Hindlimb muscle (tissue), 1 donor: ENCODE data around the gene CHMP1B. TPM values are rescaled to one million over a fixed set of nuclear protein-coding genes. Genes with fewer than 3 reads are reported as not detected.

ENCODE experiments used
- polyA plus RNA-seq: library from polyadenylated mRNA; unstranded; fragments of 120-200 nt; gene quantifications from one replicate; pipeline ENCODE4 v1.2.1, GENCODE V29; 2013; ENCODE audit not compliant: insufficient read length

CHMP1B gene
- polyA plus RNA-seq, 1 donor = 22.3 TPM

Other genes with a start within 250 kb of the CHMP1B start
- gene SLC35G4, start 241.8 kb upstream of the CHMP1B start, polyA plus RNA-seq = not detected
- 2.3 TPM for gene GNAL, start 162.1 kb upstream of the CHMP1B start, polyA plus RNA-seq
- 24.0 TPM for gene MPPE1, start 56.9 kb downstream of the CHMP1B start, polyA plus RNA-seq
- 25.3 TPM for gene IMPA2, start 130.1 kb downstream of the CHMP1B start, polyA plus RNA-seq
- not detected for gene ANKRD62, start 242.4 kb downstream of the CHMP1B start, polyA plus RNA-seq